ENCODE data around the gene TBC1D21.

The TBC1D21 gene

DNA sequence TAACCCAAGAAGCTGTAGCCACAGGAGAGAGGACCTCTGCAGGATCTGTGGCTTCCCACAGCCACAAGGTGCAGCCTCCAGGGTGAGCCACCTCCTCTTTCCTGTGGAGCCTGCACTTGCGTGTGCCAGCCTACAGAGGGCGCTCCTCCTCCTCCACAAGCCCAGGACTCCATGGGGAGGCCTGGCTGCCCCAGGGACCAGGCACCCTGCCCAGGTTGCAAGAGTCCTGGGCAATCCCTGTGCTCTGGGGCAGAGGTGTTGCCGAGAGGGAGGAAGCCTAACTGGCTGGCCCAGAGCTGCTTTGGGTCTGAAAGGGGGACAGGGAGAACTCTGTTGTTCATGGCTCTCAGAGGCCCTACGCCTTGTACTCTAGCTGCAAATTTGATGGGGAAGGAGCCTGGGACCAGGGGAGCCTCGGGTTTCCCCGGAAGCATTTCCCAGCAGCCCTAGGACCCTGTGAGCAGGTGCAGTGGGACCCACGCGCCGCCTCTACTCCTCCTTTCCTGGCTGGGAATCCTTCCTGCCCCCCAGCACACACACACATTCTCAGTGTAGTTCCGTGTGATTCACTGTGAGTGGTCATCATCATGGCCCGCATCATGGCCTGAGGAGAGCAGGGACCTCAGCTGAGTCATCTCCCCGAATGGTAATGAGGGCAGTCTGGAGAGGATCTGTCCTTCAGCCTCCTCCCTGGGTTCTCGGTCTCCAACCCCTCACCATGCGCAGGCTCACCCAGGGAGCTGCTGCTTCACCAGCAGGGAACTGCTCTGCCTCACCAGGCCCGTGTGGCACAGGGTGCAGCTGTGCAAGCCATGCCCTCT, 24.3 kb downstream of the TBC1D21 start:
- TF ChIP-seq, protein P1, sequence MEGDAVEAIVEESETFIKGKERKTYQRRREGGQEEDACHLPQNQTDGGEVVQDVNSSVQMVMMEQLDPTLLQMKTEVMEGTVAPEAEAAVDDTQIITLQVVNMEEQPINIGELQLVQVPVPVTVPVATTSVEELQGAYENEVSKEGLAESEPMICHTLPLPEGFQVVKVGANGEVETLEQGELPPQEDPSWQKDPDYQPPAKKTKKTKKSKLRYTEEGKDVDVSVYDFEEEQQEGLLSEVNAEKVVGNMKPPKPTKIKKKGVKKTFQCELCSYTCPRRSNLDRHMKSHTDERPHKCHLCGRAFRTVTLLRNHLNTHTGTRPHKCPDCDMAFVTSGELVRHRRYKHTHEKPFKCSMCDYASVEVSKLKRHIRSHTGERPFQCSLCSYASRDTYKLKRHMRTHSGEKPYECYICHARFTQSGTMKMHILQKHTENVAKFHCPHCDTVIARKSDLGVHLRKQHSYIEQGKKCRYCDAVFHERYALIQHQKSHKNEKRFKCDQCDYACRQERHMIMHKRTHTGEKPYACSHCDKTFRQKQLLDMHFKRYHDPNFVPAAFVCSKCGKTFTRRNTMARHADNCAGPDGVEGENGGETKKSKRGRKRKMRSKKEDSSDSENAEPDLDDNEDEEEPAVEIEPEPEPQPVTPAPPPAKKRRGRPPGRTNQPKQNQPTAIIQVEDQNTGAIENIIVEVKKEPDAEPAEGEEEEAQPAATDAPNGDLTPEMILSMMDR (IDR thresholded peaks at IDR 0.05; ENCODE audit: low read depth, low read length) = peak; percentile 98
- H3K4me3 ChIP-seq (ENCODE audit: low read depth, low read length) = no peak overlapping the region

DNA sequence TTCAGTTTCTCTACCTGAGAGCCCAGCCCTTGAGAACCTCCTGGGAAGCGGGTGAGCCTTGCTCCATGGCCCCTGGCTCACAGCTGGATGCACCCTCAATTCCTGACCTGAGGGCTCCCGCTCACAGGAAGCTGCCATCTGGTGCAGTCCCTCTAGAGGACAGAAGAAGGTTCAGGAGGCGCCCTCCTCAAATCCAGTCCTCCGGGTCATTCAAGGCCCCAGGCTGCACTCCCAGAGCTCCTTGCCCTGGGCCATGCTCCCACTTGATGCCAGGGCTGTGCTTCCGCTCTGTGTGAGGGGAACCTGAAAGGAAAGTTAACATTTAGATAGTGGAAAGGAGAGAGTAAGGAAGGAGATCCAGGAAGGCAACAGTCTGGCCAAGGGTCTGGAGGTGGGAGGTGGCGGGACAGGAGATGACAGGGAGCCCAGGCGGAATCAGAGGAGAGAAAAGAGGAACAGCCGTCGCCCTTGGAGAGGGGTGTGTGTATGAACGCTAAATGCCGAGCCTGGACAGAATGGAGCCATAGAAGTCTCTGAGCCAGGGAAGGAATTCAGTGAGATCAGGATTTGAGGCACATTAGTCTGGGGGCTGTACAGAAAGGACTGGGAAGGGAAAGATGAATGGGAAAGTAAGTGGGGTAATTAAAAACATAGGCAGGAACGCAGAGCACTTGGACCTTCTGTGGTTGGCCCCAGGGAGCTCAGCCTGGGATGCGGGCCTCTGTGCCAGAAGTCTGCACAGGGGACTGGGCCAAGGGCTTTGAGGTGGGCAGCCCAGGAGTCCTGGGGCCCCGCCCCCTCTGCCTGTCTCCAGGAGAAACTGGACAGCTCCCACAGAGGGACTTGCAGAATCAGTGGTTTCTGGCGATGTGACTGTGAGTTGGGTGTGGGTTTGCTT, 26.1 kb downstream of the TBC1D21 start:
- TF ChIP-seq, protein P1 (IDR thresholded peaks at IDR 0.05; ENCODE audit: low read depth, low read length) = no peak

DNA sequence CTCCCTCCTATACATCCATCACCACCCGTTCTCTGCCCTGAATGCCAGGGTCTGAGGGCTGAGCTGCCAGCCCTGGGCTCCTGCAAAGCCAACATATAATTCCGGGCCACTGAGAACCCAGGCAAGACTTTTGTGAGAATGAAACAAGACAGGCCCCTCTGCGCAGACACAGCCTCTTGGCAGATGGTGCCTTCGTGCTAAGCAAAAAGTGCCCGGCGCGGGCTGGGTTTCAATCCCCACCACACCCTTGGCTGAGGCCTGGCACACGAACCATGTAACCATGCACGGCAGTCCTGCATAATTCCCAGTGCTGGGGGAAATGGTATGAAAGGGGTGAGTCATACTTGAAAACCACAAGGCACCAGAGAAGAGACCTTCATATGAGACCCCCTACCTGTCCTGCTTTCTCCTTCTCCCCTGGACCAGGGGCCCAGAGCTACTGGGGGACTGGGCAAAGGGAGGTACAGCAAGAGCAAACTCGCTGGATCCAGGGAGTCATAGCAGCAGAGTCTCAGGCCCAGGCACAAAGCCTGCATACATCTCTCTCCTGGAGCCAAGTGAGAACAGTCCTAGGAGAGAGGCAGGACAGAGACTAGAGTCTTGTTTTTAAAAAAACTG, 26.8 kb downstream of the TBC1D21 start:
- no peak overlapping the region for H3K4me3 ChIP-seq (ENCODE audit: low read depth, low read length)
- TF ChIP-seq, protein P1 (IDR thresholded peaks at IDR 0.05; ENCODE audit: low read depth, low read length) = no peak

More for the DNA sequence above, 26.1 kb downstream of the TBC1D21 start:
- H3K4me3 ChIP-seq (ENCODE audit: low read depth, low read length) = no peak overlapping the region

DNA sequence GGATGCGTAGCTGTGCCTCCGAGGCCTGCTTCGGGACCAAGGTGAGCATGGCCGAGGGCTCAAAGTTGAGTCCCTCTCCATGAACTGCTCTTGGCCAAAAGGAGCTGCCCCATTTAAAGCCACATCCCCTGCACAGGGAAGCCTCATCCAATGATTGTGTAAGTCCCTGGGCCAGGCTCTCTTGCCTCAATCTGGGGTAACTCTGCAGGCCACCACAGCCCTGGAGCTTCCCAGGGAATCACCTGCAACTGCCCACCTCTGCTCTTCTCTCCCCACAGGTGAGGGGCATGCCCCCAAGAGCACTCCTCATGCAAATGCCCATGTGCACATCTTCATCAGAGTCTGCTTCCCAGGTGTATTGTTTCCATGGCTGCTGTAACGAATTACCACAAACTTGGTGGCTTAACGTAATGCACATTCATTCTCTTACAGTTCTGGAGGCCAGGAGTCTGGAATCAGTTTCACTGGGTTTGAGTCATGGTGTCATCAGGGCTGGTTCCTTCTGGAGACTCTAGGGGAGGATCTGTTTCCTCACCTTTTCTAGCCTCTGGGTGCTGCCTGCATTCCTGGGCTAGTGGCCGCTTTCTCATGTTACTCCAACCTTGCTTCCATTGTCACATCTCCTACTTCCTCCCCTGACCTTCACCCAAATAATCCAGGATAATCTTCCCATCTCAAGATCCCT, 27.9 kb downstream of the TBC1D21 start:
- TF ChIP-seq, protein P1 (IDR thresholded peaks at IDR 0.05; ENCODE audit: low read depth, low read length) = no peak

DNA sequence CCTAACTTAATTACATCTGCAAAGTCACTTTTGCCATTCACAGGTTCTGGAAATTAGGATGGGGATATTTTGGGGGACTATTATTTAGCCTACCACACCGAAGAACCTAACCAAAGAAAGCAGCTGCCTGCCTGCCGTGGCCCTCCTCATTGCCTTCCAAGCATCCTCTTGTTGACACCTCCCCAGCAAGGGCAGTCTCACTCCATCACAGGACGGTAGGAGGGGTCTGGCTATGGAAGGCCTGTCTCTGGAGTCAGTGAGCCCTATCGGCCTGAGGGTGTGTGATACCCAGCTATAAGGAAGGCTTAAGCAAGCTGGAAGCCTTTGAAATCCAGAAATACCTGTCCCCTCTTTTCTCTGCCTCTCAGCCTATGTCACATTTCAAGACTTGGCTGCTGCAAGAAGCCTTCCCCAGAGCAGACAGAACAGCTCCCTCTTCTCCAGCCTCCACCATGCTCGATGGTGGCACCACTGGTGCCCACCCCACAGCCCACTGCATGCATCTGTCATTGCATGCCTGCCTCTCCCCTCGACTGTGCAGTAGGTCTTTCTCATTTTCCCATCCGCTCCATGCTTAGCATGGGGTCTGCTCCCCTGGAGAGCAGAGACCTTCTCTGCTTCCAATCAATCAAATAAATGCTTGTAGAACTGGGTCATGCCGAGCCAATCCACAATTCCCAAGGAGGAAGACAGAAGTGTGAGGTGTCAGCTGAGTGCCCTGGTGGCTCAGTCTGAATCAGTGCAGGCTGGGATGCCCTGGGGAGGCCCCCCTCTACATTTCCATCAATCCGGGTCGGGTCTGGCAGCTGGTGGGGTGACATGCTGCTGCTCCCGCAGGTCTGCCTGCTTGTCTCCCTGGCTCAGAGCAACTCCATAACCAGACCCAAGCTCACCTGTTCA, 29.0 kb downstream of the TBC1D21 start:
- no peak overlapping the region for H3K4me3 ChIP-seq (ENCODE audit: low read depth, low read length)
- TF ChIP-seq, protein P1 (IDR thresholded peaks at IDR 0.05; ENCODE audit: low read depth, low read length) = no peak

More for the DNA sequence above, 27.9 kb downstream of the TBC1D21 start:
- no peak overlapping the region for H3K4me3 ChIP-seq (ENCODE audit: low read depth, low read length)
